GM19324 (cell line): Measurements from ENCODE around the gene CELF4.

ENCODE experiments used
- ATAC-seq: cut with Tn5 transposase; IDR thresholded peaks from one replicate; pipeline ENCODE4 v1.9.1; 2021; ENCODE audit warnings: mild to moderate bottlenecking, moderate library complexity; ENCODE audit not compliant: unreplicated experiment, low FRiP score

Gene CELF4

GRCh38 chr18:37532917-37533316, 32.7 kb downstream of the CELF4 start:
- no peak for ATAC-seq

DNA sequence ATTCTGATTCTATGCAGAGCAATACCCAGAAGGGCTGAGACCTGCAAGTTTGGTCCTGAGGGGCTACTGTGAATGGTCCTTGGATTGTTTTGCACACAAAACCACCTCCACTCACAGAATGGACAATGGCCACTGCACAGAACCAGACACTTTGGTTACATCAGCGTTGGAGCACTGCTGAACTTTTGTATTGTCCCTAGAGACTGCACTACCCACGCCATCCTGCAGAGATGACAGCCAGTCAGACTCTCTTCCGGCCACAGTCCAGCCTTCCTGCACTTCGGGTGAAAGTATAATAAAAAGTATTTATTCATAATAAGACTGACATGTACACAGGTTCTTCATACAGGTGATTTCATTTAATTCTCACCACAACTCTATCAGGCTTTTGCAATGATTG, 35.7 kb downstream of the CELF4 start:
- ATAC-seq: no peak

DNA sequence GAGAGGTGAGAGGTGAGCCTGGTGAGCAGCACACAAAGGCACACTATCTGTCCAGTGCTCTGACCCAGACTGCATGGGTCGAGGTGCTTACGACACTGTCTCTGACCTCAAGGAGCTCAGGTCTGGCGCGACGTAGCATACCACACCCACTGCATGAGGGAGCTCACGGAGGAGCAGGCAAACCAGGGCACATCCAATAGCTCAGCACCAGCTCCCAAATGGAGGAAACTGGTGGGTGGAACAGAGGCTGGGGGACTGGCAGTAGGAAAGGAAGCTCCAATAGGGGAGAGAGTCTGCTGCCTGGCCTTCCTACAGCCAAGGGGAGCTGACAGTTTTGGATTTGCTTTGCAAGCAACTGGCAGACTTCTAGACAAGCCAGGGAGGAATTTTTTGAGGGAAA, 36.3 kb downstream of the CELF4 start:
- no peak for ATAC-seq

GRCh38 chr18:37527395-37527794, 38.2 kb downstream of the CELF4 start:
- no peak for ATAC-seq

DNA sequence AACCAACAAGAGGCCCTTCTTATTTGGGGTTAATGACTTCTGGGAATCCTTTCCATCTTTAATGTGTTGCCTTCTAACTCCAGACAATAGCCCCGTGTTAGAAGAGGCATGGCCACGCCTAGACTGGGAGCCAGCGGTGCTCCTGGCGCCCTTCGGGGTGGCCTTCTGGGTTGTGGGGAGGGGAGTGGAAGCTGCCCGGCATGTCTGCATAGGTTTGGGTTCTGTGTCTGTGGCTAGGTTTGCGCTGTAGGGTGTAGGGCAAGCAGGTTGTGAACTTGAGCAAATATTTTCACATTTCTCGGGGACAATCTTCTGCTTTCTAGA, 40.4 kb downstream of the CELF4 start:
- ATAC-seq: no peak

DNA sequence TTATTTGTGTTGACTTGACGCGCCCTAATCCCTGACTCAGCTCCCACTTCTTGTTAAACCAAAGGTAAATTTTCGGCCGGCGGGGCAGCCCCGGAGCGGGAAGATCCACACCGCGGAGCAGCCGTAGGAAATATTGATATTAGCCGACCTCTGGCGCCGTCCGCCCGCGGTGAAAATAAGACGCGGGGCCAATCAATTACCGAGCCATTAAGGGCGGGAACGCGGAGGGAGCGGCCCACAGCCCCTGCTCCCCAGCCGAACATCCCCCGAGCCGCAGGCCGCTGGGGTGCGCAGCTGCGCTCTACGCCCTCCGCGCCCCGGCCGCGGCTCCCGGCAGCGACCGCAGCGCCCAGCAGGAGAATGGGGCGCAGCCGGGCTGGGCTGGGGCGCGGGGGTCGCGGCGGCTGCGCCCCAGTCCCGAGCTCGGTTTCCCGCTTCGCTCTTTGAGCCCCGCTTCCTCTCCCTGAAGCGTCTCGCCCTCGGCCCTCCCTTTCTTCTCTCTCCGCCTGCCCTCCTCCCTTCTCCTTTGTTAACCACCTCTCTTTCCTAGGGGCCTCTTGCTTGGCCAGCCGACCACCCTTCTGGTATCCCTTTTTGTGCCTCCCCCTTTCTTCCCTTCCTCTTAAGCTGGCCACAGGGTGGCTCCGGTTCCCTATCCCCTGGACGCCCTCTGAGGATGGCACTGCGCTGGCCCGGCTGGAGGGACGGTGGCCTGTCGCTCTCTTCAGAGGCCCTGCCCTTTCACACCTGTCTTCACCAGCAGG, 40.9 kb downstream of the CELF4 start:
- no peak for ATAC-seq

- ATAC-seq: no peak
Observed at GRCh38 chr18:37524139-37524497, 41.5 kb downstream of the CELF4 start.

DNA sequence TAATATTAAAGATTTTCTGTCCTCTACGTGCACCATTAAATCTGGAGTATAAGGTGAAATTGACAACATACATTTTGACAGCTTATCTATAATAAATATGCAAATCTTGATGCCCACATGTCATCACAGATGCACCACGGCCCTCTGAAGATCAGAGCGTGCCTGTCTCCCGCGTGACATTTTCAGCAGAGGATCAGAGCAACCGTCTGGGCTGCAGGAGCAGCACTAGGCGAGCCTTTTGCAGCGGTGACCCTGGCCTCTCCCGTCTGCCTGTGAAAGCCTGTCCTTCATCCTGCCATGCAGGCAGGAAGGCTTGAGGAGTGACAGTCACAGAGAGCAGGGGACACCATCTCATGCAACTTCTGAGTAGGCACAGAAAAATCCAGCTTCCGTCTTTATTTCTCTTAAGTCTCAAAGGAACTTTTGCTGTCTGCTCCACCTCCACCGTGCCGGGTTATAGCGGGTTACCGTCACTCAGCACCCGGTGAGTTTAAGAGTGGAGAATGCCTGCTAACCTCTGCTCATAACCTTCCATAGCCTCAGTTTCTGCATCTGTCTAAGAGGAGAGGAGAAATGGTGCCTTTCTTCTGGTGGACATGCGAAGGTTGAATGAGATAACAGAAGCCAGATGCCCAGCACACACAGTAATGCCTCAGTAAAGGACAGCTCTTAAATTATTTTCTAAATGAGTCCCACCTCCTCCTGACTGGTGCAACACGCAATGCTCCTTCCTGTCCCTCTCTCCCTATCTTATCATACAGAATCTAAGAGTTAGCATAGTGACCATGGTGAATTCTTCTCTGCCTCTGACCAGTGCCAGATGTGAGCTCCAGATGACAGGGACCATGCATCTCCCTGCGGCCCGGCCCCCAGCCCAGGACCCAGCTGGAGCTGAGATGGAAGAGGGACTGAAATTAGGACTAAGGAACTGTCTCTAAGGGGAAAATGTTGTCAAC, 43.8 kb downstream of the CELF4 start:
- ATAC-seq: no peak

GRCh38 chr18:37520508-37520907, 45.1 kb downstream of the CELF4 start:
- ATAC-seq: no peak

DNA sequence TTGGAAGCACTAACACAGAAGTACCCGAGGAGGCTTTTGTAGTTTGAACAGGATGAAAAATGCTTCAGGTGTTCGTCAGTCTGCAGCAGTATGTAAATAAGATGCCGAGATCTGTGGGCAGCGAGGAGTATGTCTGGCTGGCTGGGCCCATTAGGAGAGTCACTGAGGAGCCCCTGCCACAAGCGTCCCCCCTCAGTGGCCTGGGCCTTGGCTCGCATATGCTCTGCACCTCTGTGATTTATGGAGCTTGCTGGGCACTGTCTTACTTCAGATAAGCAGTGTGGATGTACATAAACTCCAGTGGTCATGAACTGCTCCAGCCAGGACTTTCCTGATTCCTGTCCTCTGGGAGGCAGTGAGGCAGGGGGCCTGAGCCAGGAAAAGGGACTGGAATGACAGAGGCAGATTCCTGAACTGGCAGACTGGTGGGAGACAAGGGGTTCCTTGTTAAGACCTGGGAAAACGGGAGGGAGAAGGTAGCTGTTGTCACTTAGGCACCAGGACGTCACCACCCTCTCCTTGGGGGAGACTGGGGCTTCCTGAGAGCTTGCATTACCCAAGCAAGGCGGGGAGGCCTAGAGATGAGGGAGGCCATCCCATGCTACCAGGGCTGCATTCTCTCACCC, 46.0 kb downstream of the CELF4 start:
- no peak for ATAC-seq

GRCh38 chr18:37516361-37516853, 49.2 kb downstream of the CELF4 start:
- ATAC-seq: no peak

DNA sequence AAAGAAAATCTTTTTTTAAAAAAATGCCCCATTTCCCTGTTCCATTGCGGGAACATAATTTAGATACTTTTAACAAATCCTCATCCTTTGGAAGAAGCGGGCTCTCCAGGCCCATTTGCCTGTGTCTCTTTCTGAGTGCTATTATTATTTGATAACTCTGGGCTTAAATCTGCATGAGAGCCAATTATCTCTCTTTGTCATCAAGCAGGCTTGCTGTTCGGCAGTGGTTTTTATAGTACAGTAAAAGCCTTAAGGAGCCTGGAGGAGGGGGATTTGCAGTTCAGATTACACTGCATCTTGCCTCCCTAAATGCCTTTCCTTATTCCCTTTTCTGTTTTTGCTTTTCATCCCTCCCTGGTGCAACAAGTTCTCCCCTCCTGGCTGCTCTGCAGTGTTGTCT, 50.6 kb downstream of the CELF4 start:
- ATAC-seq: no peak

GRCh38 chr18:37512400-37512799, 53.2 kb downstream of the CELF4 start:
- ATAC-seq: no peak

GRCh38 chr18:37511721-37512298, 53.8 kb downstream of the CELF4 start:
- no peak for ATAC-seq

- no peak for ATAC-seq
Observed at GRCh38 chr18:37509600-37509999, 56.0 kb downstream of the CELF4 start.

DNA sequence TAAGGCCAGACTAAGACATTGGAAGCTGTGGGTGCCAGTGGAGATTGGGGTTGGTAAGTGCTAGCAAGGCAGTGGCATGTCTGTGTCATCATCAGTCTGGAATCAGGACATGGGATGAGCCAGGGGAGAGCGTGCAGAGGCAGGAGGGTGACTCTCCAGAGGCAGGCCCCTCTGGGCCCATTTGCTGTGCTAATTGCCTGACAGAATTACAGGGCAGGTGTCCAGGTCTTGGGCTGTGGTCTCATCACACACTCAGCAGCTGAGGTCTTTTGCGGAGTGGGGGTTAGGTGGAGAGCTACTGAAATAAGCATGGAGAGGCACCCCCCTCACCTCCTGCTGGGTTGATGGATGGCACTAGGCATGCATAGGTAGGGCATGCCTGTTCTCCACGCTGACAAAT, 57.4 kb downstream of the CELF4 start:
- no peak for ATAC-seq

- ATAC-seq: no peak
Observed at GRCh38 chr18:37507239-37507638, 58.4 kb downstream of the CELF4 start.

DNA sequence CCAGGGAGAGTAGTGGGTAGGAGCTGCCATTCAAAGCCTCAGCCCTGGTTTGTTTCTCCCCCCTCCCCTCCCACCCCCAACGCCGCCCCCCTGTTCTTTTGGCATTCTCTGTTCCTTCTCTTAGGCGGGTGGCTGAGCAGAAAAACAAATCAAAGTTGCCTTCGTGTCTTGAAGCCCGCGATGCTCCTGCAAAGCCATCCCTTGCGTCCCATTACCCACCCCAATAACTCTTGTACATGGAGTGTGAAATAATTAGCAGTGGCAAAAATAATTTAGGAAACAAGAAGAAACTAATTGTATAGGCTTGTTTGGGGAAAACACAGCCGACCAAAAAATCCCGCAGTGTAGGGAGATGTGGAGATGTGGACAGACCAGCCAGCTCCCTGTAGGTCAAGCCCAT, 59.6 kb downstream of the CELF4 start:
- no peak for ATAC-seq

DNA sequence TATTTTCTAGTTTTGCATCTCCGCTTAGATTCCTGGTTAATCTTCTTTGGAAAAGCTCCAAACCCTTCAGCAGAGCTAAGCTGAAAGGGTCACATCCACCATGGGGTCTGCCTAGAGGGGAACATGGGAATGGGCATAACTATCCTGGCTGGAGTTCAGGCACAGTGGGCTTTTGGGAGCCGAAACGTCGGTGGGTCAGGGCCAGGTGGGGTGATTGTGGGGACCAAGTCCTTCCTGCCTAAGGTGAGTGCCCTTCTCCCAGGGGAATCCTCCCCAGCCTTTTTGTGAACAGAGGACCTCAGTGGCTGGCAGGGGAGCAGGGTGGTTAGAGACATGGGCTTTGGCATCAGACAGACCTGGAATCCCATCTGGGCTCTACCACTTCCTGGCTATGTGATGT, 60.3 kb downstream of the CELF4 start:
- ATAC-seq: no peak

DNA sequence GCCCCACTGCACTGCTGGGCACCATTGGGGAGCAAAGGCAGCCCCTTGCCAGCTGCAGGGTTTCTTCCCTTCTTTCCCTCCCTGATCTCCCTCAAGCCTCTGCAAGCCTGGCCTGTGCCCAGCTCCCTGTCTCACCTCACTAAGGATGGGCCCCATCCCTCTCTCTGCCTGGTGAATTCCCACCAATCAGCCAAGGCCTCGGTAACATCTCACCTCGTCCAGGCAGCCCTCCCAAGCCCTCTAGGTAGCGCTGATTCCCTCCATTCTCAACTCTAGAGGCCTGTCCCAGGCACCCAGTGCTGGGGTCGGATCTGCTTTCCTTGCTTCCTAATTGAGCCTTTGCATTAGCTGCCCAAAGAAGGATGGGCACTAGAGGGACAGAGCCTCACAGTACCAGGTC, 63.0 kb downstream of the CELF4 start:
- no peak for ATAC-seq

DNA sequence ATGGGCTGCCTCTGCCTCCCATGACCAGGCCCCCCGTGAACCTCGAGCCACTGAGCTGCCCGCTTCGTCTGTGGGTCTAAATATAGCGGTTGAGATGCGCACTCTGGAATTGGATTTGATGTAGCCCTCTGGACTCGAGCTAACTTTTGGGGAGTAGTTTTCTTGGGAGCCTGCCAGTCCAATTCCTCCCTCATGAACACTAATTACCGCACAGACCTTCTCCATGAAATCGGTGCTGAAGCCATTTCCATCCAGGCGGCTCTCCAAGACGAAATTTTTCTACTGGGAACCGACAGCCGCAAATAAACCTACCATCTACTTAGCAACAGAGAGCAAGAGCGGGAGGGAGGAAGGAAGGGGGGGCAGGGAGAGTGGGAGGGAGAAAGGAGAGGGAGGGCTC, 63.6 kb downstream of the CELF4 start:
- no peak for ATAC-seq
